ENCODE measurements around the gene GPR183. TPM values are rescaled to one million over a fixed set of nuclear protein-coding genes. Genes with fewer than 3 reads are reported as not detected.

GPR183 gene
- total and polyA plus RNA-seq, 2 of the 8 experiments (the other 6 are each of a cell fraction or from before 2014, with no cell fraction given), result not detected

GRCh38 chr13:99342723-99343315 lies 35.6 kb upstream of the GPR183 start:
- H3K18ac ChIP-seq (ENCODE audit: extremely low read depth, low read length), result no peak overlapping the region
- CTCF ChIA-PET (ENCODE audit: partially characterized antibody), result interaction anchor here (0.6 to 1.7 kb wide), 4 partner anchors 8 to 93 kb away, joined by 3 to 7 read pairs (median 4); no protein-coding TSS in a partner anchor
- FAIRE-seq (no peak), DNase-seq (ENCODE audit: low read depth in 1 of 2, low spot score in 2 of 2) (peak in 1 of 2 experiments; percentile 36)
- no peak overlapping the region for H2BK120ac ChIP-seq (replicated peaks; ENCODE audit: low read depth, low read length)
- H2BK12ac ChIP-seq (ENCODE audit: low read depth, low read length), result no peak overlapping the region
- no peaks in the 10 kb centered on the region for H3K23me2 ChIP-seq (ENCODE audit: low read depth, low read length)
- no peaks in the 10 kb centered on the region for H3K27me3 ChIP-seq (replicated peaks in 1 of 4; ENCODE audit: control insufficient read depth in 3 of 4, extremely low read depth in 1 of 4, insufficient read depth in 3 of 4, low read length in 3 of 4)
- H4K8ac ChIP-seq (ENCODE audit: extremely low read depth, insufficient read depth, low read length), result no peak overlapping the region; the same call in 1 of the 2 replicates
- peaks cover 2 to 24% (median 11%) of the 10 kb centered on the region in 4 experiments; a peak in 7 of 8 replicates for H3K36me3 ChIP-seq (ENCODE audit: control insufficient read depth in 2 of 4, insufficient read depth in 4 of 4, low read length in 3 of 4)
- no peak overlapping the region for H3K4me2 ChIP-seq (ENCODE audit: insufficient read depth in 1 of 2, low read depth in 2 of 2, low read length in 2 of 2)
- no peak overlapping the region for H2AK5ac ChIP-seq (ENCODE audit: low read depth, low read length)
- H2BK20ac ChIP-seq (ENCODE audit: low read length), result no peak overlapping the region
- 89% methylated on average over 10 of the region's 10 CpGs; no CpG with 5 or more reads in 1 of the 2 experiments for WGBS, 2 experiments (ENCODE audit: extremely low coverage in 1 of 2, insufficient coverage in 1 of 2, insufficient read length in 1 of 2, insufficient replicate concordance in 2 of 2, low coverage in 1 of 2, low lambda C conversion rate in 2 of 2, missing lambda C conversion rate in 1 of 2)
- no peaks in the 10 kb centered on the region for H3K79me2 ChIP-seq (ENCODE audit: control insufficient read depth in 1 of 2, insufficient read depth in 2 of 2, low read length in 2 of 2)
- no peaks in the 10 kb centered on the region; the same call in 1 of the 2 replicates for H3K79me1 ChIP-seq (ENCODE audit: low read depth, low read length)
- H3K9ac ChIP-seq (replicated peaks in 1 of 4; ENCODE audit: extremely low read depth in 1 of 4, low read depth in 3 of 4, low read length in 3 of 4), result no peak overlapping the region
- no peak overlapping the region for H3K14ac ChIP-seq (ENCODE audit: insufficient read length)
- H2BK5ac ChIP-seq (ENCODE audit: low read depth, low read length), result no peak overlapping the region
- POLR2A ChIA-PET (ENCODE audit: partially characterized antibody), result interaction anchor here (1.5 to 1.7 kb wide), 2 partner anchors 10 to 14 kb away, joined by 3 to 6 read pairs; no protein-coding TSS in a partner anchor
- no peak overlapping the region for H3K4ac ChIP-seq (replicated peaks; ENCODE audit: insufficient read length, low read depth, low read length)
- H3K27ac ChIP-seq (ENCODE audit: low read depth, low read length), result no peak overlapping the region
- H4K5ac ChIP-seq (ENCODE audit: insufficient read length, low read depth, low read length), result no peak overlapping the region
- H3K9me3 ChIP-seq (ENCODE audit: insufficient read depth in 2 of 2, low read depth in 1 of 2, low read length in 1 of 2), result no peaks in the 10 kb centered on the region
- no peak overlapping the region for H3K4me3 ChIP-seq (ENCODE audit: extremely low read depth in 1 of 4, insufficient read depth in 2 of 4, low read depth in 3 of 4, low read length in 4 of 4)
- no peak overlapping the region for H4K91ac ChIP-seq (replicated peaks; ENCODE audit: insufficient read length, low read length)
- H2AFZ ChIP-seq (ENCODE audit: low read length), result no peak overlapping the region
- H2BK15ac ChIP-seq (ENCODE audit: low read length), result no peak overlapping the region
- H3K23ac ChIP-seq (ENCODE audit: insufficient read length), result no peak overlapping the region
- no peaks in the 10 kb centered on the region for H3K4me1 ChIP-seq (replicated peaks in 1 of 4; ENCODE audit: control insufficient read depth in 3 of 4, insufficient read depth in 4 of 4, low read length in 3 of 4)
- peaks cover 0 to 6% of the 10 kb centered on the region in 2 experiments for H4K20me1 ChIP-seq (replicated peaks in 1 of 2; ENCODE audit: control insufficient read depth in 1 of 2, insufficient read depth in 2 of 2, low read length in 2 of 2)
- no peak overlapping the region for H3K56ac ChIP-seq (replicated peaks; ENCODE audit: insufficient read length, low read depth, low read length)
- no peak for TF ChIP-seq FOSL1 (IDR thresholded peaks at IDR 0.05; ENCODE audit: insufficient read depth, low read depth, low read length)
- TF ChIP-seq USF2 (IDR thresholded peaks at IDR 0.05; ENCODE audit: low read length), result no peak
- TF ChIP-seq TEAD4 (IDR thresholded peaks at IDR 0.05; ENCODE audit: low read depth, low read length), result no peak
- no peak for TF ChIP-seq CHD2 (IDR thresholded peaks at IDR 0.05; ENCODE audit: low read length)
- no peak for TF ChIP-seq SIX5 (IDR thresholded peaks at IDR 0.05; ENCODE audit: low read depth, low read length)
- TF ChIP-seq SP2 (IDR thresholded peaks at IDR 0.05; ENCODE audit: low read length), result no peak
- TF ChIP-seq JUN (IDR thresholded peaks at IDR 0.05; ENCODE audit: low read depth, low read length), result no peak
- no peak for TF ChIP-seq EGR1 (IDR thresholded peaks at IDR 0.05; ENCODE audit: borderline replicate concordance, low read depth, low read length)
- no peak for TF ChIP-seq POLR2A (IDR thresholded peaks at IDR 0.05; ENCODE audit: control extremely low read depth in 1 of 2, low read depth in 2 of 2, low read length in 2 of 2)
- no peak for TF ChIP-seq EZH2 (IDR thresholded peaks at IDR 0.05; ENCODE audit: low read depth, low read length, severe bottlenecking)
